ENCODE results near the gene CARD19.

- TF ChIP-seq CTCF (IDR thresholded peaks at IDR 0.05 in 4 of 5, conservative IDR thresholded peaks at IDR 0.05 in 1 of 5) (no peak), POLR2A (IDR thresholded peaks at IDR 0.05) (no peak)
These were observed 18.4 kb downstream of the CARD19 start for GRCh38 chr9:93114169-93114983.

Data from gastrocnemius medialis (tissue), 4 donors.